GM10266 (cell line): ENCODE results near the gene TMC5.
"Not testable (repeated sequence)": the region's sequence is repeated elsewhere in the genome, so short reads cannot be mapped to it uniquely, and the experiment has no call there.

Experiments
- DNase-seq: peaks from one replicate; pipeline ENCODE4 v3.0.0; 2012; ENCODE audit errors: extremely low spot score
- CTCF ChIP-seq: IDR thresholded peaks from 2 replicates; pipeline ENCODE4 v1.5.1; 2012; ENCODE audit warnings: mild to moderate bottlenecking, low read depth; ENCODE audit not compliant: control insufficient read depth, insufficient read depth; ENCODE audit errors: missing control alignments

The TMC5 gene

GRCh38 chr16:19417640-19418039 is at the start of gene TMC5:
TMC5 (plus strand) TSS chr16:19417883; CDS start chr16:19440039, 22,156 bp downstream.
- DNase-seq, result no peak
- TF ChIP-seq CTCF, result no peak

GRCh38 chr16:19372541-19372940 is 45.1 kb upstream of the TMC5 start:
- DNase-seq, result not testable (repeated sequence)

DNA sequence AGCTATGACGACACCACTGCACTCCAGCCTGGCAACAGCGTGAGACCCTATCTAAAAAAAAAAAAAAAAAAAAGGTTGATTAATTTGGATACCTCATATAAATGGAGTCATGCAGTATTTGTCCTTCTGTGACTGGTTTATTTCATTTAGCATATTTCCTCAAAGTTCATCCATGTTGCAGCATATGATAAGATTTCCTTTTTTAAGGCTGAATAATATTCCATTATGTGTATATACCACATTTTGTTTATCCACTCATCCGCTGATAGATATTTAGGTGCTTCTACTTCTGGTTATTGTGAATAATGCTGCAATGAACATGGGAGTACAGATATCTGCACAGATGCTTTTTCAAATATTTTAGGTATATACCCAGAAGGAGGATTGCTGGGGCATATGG is 43.3 kb upstream of the TMC5 start:
- DNase-seq, result no peak
- no peak for TF ChIP-seq CTCF

DNA sequence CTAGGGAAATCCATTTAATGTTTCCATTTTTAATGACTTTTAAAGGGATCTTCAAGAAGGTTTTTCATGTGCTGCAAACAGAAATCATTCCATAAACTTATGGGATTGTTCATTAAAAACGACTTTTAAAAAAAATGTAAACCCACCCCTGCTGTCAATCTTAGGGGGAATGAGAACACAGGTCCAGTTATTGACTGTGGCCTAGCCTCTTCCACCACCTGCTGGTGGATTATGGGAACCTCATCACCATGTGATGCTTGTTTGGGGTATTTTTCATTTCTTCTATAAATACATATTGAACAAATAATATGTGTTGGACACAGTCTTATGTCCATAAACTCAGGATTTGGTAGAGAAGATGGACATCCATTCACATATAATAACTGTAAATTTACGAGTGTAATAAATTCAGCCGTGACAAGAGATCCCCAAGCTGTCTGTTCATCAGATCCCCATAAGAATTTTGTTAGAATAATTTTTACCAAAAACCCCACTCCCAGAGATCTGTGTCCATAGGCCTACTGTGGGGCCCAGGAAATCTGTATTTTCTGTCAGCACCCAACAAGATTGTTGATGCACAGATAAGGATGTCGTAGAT is 42.0 kb upstream of the TMC5 start:
- DNase-seq, result peak; percentile 70
- TF ChIP-seq CTCF, result peak; percentile 68

- no peak for TF ChIP-seq CTCF
- DNase-seq, result no peak
Observed at GRCh38 chr16:19377864-19378263, 39.8 kb upstream of the TMC5 start.

- no peak for DNase-seq
- no peak for TF ChIP-seq CTCF
Observed at GRCh38 chr16:19378511-19378910, 39.2 kb upstream of the TMC5 start.

GRCh38 chr16:19379838-19380237 is 37.8 kb upstream of the TMC5 start:
- TF ChIP-seq CTCF, result no peak
- DNase-seq, result no peak

- DNase-seq, result no peak
- TF ChIP-seq CTCF, result no peak
Observed at GRCh38 chr16:19380328-19380727, 37.4 kb upstream of the TMC5 start.
